GM15510 (cell line): ENCODE results near the gene SMC6.

Experiments used
- POLR2A ChIP-seq: IDR thresholded peaks from 3 replicates; pipeline ENCODE4 v1.6.1; 2011; ENCODE audit warnings: borderline replicate concordance; ENCODE audit not compliant: insufficient read length; ENCODE audit errors: extremely low read depth

The SMC6 gene

DNA sequence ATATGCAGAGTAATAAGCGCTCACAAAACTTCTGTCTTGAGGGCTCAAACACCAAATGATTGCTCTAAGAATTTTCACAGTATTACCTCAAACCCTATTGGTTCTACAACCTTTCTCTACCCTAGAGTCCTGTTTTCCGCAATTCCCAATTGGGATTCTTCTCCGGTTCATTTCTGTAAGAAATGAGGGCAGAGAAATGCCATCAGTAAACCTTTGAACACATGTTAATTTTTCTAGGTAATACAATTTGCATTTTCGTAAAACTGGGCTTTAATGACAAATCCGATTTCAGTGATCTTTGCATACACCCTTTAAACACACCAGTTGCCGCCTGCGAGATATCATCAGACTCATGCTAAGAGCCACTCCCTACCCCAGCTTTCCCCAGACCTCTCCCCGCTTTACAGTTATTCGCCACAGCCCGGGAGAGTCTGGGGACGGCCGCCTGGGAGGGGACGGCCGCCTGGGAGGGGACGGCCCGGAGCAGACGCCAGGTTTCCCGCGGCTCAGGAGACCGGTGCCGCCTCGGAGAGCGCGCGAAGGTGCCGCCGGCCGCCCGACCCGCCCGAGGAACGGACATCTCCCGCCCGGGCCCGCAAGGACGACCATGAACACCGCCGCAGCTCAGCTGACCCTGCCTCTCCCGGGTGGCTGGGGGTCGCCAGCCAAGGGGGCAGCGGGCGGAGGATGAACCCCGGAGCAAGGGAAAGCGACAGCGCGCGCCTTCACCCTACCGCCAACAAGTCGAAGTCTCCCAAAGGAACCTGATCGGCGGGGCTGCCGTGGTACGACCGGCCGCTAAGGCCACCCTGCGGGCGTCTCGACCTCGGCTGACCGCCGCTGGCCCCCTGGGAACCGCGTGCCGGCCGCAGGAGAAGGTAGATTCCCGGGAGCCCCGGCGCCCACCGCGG lies 463 bp downstream of the SMC6 start:
- TF ChIP-seq POLR2A, result peak; percentile 45

- TF ChIP-seq POLR2A, result no peak
These were observed 1.4 kb downstream of the SMC6 start for GRCh38 chr2:17752246-17752645.

- no peak for TF ChIP-seq POLR2A
These were observed 3.7 kb downstream of the SMC6 start for GRCh38 chr2:17749753-17750438.

GRCh38 chr2:17748745-17749144 lies 4.9 kb downstream of the SMC6 start:
- TF ChIP-seq POLR2A, result no peak

GRCh38 chr2:17747684-17748452 lies 5.7 kb downstream of the SMC6 start:
- TF ChIP-seq POLR2A, result no peak

GRCh38 chr2:17740203-17740602 lies 13.4 kb downstream of the SMC6 start:
- TF ChIP-seq POLR2A, result no peak

DNA sequence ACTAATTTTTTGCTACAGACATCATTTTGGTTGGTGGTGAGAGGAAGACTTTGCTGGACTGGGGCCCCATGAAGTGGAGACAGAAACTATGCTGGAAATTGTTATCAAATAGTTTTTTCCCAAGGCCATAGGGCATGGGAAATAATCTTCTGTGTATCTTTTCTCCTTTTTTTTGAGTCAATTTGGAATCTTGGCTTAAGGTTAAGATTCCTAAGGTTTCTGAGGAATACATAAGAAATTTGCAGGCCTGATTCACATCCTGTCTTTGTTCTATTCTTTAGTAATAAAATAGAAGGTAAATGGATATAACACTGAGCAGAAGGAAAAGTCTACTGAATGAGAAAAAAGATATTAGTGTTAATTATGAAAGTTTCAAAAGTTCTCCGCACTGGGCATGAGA lies 16.6 kb downstream of the SMC6 start:
- TF ChIP-seq POLR2A, result no peak

GRCh38 chr2:17735864-17736263 lies 17.7 kb downstream of the SMC6 start:
- no peak for TF ChIP-seq POLR2A

- TF ChIP-seq POLR2A, result no peak
These were observed 20.0 kb downstream of the SMC6 start for GRCh38 chr2:17733599-17733998.

GRCh38 chr2:17729880-17730279 lies 23.7 kb downstream of the SMC6 start:
- no peak for TF ChIP-seq POLR2A

GRCh38 chr2:17728210-17728609 lies 25.4 kb downstream of the SMC6 start:
- no peak for TF ChIP-seq POLR2A

- no peak for TF ChIP-seq POLR2A
These were observed 33.8 kb downstream of the SMC6 start for GRCh38 chr2:17719562-17720371.

GRCh38 chr2:17718689-17719088 lies 34.9 kb downstream of the SMC6 start:
- no peak for TF ChIP-seq POLR2A

DNA sequence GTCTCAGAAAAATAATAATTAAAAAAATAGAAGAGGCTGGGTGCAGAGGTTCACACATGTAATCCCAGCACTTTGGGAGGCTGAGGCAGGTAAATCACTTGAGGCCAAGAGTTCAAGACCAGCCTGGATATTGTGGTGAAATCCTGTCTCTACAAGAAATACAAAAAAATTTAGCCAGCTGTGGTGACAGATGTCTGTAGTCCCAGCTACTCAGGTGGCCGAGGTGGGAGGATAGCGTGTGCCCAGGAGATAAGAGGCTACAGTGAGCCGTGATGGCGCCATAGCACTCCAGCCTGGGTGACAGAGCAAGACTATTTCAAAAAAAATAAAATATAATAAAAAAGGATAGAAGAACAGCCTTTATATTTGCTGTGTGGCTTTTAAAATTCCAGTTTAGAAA lies 35.9 kb downstream of the SMC6 start:
- no peak for TF ChIP-seq POLR2A

GRCh38 chr2:17713291-17713690 lies 40.3 kb downstream of the SMC6 start:
- TF ChIP-seq POLR2A, result no peak

DNA sequence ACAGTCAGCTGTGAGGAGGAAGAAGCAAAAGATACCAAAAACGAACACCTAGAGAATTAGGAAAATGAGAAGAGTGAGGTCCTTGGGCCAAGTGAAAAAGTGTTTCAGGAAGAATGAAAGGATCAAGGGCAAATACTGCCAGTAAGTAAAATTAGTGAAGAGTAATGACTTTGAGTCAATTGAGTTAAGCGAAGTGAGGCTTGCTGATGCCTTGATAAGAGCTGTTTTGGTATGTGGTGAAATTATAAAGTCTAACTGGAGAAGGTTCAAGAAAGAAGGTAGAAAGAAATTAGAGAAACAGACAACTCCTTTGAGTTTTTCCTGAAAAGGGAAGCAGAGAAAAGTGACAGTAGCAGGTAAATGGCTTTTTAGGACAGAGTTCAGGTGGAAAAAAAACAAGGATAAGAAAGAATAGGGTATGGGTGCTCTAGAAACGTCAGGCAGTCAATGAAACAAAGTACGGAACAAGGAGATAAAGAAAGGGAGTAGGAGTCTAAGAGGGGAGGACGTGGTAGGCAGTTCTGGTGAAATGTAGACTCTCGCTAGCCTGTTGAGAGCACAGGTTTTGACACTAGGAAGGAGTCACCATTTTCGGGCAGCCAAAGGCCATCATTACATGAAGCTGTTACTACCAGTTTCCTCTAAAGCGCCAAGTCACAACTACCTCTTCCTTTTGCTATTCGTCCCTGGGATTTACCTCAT lies 42.9 kb downstream of the SMC6 start:
- TF ChIP-seq POLR2A, result no peak
